ENCODE measurements around the gene NAGPA.

The NAGPA gene

DNA sequence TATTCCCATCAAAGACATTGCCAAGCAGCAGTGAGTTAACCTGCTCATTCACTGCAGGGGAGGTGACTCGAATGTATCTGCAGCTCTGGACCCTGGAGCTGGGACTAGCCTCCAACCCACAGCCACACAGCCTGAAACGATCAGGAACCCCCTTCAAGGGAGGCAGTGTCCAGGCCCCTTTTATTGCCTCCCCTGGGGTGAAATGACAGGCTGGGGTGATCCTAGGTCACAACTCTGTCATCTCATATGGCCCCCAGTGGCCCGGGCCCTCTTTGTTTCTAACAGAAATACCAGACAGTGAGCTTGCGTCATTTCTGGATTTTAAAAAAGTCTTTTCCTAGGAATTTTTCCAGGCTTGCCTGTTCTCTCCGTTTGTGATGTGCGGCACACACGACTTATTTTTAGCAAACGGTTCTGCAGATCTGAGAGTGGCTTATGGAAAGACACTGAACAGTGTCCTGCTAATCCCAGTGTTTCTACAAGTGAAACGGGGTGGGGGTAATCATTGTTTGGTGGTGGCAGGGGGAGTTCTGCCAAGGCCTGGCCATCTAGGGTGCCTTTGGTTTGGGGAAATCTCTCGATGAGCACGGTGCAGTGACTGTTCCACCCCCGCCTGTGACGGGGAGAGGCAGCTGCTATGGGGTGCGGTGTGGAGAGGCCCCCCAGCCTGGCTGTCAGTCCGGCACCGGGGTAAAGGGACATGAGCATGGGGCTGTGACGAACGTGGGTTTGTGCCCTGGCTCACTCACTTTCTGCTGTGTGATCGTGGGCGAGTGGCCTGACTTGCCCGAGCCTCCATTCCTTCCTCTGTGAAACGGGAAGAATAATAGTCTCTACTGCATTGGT lies 27.2 kb downstream of the NAGPA start:
- DNase-seq: peak in 3 of 56 donors; percentile 17 to 44 (median 28)

DNA sequence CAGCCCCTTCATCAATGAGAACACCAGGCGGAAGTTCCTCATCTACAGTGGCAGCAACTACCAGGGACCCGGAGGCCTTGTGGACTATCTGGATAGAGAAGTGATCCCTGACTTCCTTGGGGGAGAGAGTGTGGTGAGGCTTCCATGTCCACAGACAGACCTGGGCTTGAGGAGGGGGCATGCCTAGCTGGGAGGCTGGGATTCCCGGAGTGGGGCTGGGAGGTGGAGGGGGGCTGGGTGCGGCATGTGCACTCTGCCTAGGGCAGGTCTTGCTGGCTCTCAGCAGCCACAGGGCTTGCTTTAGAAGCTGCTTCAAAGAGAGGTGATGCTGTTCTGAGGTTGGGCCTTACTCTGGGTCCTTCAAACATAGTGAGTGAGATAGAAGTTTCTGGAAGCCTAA lies 27.8 kb downstream of the NAGPA start:
- DNase-seq: no peak

DNA sequence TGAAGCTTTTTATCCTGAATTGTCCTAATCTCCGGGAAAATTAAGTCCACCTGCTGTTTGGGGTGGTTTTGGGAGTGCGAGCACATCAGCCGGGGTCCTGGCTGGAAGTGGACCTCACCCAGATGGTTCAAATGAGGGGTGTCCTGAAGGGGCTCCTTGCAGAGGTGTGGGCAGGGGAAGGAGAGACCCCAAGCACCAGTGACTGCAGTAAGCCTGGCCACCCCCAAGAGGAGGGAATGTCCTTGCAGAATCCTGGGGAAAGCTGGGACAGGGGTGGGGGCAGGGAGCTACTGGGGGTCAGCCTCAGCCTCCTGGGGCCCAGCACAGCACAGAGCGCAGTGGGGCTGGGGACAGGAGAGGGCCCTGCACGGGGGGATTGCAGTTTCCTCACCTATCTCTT lies 29.4 kb downstream of the NAGPA start:
- DNase-seq: no peak

DNA sequence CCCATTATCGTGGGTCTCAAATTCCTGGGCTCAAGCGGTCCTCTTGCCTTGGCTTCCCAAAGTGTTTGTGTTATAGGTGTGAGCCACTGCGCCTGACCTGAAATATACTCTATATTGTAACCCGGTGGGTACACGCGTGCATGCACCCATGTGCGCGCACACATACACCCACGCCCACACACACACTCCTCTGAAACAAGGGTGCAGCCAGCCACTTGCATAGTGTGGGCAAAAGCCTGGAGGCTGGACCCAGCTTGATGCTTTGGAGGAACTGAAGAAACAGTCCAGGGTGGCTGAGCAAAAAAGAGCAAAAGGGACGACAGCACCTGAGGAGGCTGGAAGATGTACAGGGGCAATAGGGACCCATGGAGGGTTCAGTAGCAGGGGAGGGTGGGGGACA lies 29.9 kb downstream of the NAGPA start:
- DNase-seq: no peak

DNA sequence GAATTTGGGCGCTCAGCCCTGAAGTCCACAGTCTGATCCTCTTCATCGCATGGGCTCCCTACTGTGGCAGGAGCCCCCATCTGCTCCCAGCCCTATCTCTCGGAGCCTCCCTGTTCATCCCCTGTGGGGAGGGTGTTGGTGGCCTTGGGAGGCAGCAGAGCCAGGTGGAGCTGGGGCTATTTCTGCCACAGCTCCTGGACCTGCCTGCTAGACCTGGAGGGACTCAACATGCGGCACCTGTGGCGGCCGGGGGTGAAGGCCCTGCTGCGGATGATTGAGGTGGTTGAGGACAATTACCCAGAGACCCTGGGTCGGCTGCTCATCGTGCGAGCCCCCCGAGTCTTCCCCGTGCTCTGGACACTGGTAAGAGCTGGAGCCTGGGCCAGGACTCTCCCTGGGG lies 30.5 kb downstream of the NAGPA start:
- DNase-seq: no peak

DNA sequence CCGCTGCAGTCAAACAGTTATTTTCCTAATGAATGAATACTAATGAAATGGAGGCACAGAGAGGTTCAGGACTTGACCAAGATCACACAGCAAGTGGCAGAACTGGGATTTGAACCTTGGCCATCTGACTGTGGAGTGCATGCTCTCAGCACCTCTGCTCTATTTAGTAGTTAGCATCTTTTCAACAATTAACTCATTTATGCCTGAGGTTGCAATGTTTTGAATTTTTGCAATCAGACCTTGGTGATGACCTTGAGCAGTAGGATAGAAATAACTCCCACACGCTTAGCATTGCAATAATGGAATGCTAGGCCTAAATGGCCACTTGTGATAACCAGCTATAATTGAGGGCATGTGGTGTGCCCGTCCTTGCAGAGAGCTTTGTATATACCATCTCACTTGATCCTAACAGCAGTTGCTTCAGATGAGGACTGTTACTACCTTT lies 31.0 kb downstream of the NAGPA start:
- DNase-seq: no peak

DNA sequence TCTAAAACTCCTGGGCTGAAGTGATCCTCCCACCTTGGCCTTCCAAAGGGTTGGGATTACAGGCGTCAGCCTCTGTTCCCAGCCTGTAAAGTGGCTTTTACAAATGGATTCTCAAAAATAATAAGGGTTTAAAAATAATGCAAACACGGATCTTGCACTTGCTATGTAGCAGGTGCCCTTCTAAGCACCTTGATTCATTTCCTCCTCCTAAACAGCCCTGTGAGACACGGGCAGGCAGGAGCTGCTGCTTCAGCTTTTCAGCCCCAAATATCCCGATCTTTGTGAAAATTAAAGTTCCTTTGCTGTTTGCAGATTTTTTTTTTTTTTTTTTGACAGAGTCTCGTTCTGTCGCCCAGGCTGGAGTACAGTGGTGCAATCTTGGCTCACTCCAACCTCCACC lies 31.7 kb downstream of the NAGPA start:
- DNase-seq: no peak

DNA sequence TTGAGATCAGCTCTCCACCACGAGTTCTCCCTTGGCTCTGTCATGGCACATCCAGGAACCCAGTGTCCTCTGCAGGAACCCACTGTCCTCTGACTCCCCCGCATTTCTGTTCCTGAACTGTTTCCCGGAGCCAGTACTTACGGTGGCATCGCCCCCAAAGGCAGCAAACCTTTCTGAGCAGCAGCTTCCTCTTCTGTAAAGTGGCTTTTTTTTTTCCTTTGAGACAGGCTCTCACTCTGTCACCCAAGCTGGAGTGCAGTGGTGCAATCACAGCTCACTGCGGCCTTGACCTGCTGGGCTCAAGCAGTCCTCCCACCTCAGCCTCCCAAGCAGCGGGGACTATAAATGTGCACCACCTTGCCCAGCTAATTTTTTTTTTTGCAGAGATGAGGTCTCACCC lies 32.2 kb downstream of the NAGPA start:
- DNase-seq: peak in 1 of 56 donors; percentile 32

DNA sequence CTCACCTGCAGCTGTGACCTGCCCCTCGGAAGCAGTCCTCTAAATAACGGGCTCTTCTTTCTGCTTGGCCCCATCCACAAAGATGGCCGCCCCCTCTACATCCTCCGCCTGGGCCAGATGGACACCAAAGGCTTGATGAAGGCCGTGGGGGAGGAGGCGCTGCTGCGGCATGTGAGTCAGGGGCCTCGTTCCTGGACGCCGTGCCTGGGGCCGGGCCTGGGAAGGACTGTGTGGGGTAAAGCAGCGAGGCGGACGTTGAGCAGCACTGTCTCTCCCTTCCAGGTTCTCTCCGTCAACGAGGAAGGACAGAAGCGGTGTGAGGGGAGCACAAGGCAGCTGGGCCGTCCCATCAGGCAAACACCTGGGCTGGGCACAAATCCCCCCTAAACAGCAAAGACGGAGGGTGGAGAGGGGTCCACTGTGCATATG lies 33.1 kb downstream of the NAGPA start:
- DNase-seq: no peak

DNA sequence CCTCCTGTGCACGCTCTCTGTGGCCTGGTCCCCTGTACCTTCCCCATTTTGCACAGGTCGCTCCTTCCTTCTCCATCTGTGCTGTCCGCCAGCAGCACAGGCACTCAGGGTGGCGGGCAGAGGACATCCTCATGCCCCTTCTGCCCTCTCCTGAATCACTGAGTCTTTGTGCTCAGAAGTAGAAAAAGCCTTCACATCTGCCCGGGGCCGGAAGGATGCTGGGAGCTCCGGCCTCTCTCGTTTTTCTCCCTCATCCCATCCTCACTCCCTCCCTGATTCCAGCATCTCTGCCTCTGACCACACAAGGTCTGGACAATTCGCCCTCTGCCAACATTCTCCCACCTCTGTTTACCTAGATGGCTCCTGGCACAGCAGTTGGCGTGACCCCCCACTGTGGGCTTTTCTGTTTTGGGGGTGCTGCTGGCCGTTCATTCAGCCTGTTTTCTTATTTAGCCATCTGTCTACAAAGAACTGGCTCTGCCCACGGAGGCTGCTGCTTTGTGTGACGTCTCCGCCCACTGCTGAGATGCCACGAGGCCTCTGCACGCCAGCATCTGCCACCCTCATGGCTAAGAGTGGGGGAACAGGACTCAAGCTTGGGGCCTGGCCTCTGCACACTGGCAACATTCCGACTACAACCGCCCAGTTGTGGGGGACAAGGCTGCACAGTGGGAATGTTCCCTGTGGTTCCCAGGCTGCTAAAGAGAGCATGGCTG lies 38.9 kb downstream of the NAGPA start:
- peak in 49 of 56 donors; percentile 20 to 84 (median 66) for DNase-seq

DNA sequence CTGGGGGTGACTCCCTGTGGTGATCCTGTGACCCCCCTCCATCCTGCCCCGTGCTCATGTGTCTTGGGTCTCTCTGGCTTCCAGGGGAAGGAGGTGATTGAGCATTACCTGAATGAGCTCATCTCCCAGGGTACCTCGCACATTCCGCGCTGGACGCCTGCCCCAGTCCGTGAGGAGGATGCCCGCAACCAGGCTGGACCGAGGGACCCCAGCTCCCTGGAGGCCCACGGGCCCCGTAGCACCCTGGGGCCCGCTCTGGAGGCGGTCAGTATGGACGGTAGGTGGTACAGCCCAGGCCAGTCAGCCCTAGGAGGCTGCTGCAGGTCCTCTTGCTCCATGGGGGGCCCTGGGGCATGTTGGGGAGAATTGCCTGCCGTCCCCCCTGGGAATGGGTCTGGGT lies 42.0 kb downstream of the NAGPA start:
- no peak for DNase-seq

DNA sequence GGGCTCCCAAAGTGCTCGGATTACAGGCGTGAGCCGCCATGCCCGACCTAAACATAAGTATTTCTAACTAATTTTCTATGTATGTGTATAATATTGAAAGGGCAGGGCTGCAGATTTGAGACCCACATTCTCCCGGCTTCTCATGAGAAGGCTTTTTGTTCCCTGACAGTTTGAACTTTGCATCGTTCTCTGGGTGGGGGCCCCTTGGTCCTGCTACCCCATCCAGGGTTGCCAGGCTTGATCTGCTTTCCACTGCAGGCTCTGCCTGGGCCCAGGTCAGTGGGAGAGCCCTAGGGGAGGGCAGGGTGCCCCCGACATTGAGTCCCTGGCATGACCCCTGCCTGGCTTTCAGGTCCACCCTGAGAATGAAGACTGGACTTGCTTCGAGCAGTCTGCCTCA lies 43.3 kb downstream of the NAGPA start:
- DNase-seq: no peak

DNA sequence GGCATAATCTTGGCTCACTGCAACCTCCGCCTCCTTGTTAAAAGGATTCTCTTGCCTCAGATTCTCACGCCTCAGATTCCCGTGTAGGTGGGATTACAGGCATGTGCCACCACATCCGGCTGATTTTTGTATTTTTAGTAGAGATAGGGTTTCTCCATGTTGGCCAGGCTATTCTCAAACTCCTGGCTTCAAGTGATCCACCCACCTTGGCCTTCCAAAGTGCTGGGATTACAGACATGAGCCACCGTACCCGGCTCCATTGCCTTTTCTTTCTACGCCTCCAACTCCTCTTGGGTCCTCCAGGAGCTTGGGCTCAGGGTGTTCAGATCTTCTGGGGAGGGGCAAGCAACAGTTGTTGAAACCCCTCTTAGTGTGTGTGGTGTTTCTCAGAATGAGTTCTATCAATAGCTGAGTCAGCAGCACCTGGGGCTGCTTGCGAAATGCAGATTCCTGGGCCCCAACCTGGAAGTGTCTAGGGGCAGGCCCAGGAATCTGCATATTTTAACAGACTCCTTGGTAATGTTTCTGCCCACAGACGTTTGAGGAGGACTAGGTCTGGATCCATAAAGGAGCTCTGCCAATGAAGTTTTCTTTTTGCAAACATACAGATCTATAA lies 44.2 kb downstream of the NAGPA start:
- no peak for DNase-seq

DNA sequence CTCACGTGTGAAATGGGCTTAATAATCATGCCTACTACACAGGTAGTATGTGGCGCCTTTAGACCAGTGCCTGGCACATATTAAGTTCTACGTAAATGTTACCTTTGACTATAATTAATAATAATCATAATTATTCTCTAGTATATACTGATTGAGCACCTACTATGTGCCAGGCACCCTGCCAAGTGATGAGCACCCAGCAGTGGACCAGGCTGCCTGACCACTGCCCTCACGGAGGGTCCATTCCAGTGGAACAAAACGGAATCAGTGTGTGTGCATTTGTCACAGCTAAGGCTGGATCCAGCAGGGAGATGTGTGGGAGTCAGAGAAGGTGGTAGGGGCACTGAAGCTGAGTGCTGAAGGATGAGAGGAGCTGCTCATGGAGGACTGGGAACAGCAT lies 45.1 kb downstream of the NAGPA start:
- no peak for DNase-seq

DNA sequence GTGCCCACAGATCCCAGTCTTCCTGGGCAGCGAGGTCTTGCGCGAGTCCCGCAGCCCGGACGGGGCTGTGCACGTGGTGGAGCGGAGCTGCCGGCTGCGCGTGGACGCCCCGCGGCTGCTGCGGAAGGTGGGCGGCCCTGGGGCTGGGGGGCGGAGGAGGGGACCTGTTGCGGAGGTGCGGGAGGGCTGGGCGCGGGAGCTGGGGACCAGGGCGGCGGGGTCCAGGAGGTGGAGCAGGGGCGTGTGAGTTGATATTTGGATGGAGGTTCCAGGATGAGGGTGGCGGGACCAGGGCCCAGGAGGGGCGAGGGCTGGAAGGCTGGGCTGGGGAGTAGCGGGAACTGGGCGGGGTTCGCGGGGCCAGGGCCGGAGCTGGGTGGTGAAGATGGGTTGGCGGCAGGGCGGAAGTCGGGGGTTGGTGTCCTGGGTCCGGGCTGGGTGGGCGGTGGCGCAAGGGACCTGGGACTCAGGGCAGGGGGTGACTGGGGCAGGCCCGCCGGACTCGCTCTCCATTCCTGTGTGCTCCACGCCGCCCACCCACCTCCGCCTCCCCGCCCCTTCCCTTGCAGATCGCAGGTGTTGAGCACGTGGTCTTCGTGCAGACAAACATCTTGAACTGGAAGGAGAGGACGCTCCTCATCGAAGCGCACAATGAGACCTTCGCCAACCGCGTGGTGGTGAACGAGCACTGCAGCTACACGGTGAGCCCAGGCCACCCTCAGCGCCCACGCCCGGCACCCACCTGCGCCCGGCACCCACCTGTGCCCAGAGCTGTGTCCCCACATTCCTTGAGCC lies 46.0 kb downstream of the NAGPA start:
- DNase-seq: peak in 2 of 56 donors; percentile 26 to 53

DNA sequence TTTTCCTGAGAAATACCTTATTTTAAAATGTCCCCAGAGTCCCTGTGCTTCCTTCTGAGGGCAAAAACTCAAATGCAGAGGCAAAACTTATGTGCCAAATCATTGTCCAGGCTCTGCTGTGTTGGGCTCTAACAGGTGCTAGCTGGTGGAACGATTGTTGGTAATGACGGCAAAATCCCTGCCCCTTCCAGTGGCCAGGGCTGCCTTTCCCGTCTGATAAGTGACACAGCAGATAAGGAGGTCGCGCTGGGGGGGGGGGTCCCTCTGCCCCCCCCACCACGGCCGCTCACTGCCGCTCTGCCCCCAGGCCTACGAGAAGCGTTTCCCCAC lies 46.5 kb downstream of the NAGPA start:
- no peak for DNase-seq

DNA sequence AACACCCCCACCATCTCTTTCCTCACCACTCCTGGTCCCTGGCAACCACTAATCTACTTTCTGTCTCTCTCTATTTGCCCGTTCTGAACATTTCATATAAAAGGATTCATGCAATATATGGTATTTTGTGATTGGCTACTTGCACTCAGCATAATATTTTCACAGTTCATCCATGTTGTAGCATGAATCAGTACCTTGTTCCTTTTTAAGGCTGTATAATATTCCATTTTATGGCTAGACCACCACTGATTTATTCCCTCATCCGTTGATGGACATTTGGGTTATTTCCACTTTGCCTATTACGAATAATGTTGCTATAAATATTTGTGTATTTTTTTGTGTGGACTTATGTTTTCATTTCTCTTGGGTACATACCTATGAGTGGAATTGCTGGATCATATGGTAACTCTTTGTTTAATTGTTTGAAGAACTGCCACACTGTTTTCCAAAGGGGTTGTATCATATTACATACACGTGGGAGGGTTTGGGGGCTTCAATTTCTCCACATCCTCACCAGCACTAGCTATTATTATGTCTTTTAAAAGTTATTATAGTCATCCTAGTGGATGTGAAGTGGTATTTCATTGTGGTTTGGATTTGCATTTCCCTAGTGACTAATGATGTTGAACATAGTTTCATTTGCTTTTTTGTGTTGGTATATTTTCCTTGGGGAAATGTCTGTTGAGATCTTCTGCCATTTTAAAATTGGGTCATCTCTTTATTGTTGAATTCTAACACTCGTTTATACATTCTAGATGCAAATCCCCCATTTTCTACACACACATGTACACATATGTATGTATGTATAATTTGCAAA lies 49.4 kb downstream of the NAGPA start:
- no peak for DNase-seq

DNA sequence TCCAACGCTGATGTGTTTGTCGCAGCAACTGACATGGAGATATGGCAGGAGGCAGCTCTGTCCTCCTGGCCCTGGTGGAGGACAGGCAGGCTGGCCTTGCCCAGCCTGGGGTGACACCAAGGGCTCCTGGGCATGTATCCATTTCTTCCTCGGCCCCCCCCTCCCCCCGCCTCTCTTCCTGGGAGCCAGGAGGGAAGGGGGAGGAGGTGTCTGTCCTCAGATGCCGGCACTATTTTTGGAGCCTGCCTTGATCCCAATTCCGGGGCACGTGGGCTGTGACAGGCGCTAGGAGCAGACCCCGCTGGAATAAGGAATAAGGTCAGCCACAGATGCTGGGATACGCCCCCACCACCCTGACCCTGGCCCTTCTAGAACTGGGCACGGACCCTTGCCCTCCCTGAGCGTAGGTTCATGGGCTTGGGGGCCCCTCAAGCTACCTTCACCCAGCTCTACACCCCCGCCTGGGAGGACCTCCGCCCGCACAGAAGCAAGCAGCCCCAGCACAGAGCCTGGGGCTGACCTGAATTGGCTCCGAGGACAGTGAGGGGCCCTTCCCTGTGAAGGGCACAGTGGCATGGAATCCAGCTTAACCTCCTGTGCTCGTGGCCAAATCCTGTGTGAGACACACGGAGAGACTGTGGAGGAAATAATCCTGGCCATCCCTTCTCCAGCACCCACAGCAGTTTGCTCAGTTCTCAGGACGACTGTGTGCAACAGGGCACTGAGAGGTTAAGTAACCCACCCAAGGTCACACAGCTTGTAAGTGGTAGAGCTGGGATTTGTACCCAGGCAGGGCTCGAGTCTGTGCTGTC lies 51.5 kb downstream of the NAGPA start:
- DNase-seq: peak in 9 of 56 donors; percentile 13 to 47 (median 25)

DNA sequence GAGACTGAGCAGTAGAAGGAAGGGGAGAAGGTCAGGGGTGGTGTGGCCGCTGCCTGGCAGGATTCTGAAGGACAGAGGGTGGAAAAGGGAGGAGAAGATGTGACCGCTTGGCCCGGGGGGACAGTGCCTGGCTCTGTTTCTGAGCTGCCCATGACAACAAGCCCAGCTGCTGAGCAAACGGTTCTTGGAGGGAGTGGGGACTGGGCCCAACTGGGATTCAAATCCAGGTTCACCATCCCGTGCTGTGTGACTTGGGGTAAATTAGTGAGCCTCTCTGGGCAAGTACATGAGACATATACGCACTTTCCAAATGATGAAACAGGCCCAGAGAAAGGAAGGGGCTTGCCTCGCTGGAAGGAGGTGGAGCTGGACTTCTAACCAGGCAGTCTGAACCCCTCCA lies 52.3 kb downstream of the NAGPA start:
- peak in 9 of 56 donors; percentile 16 to 45 (median 32) for DNase-seq

DNA sequence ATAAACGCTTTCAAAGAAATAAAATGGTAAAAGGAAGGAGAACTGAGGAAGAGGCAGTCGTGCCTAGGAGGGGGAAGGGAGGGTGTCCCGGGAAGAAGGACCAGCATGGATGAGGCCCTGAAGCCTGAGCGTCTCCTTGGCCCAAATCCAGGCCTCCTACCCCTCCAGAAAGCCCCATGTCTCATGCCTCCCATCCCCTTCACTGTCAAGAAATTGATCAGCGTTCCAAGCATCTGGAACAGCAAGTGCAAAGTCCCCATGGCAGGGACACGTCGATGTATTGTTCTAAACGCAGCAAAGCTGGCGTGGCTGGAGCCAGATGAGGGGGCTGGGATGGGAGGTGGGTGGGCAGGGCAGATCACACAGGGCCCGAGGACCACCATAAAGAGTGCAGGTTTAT lies 53.0 kb downstream of the NAGPA start:
- no peak for DNase-seq

All from nucleus accumbens (tissue), 56 donors.